ENCODE data around the gene PRKCE. TPM values are rescaled to one million over a fixed set of nuclear protein-coding genes. Genes with fewer than 3 reads are reported as not detected.

The PRKCE gene
- total and polyA plus RNA-seq, 2 of the 8 experiments (the other 6 are each of a cell fraction or from before 2014, with no cell fraction given), result 0.54 to 2.1 TPM

DNA sequence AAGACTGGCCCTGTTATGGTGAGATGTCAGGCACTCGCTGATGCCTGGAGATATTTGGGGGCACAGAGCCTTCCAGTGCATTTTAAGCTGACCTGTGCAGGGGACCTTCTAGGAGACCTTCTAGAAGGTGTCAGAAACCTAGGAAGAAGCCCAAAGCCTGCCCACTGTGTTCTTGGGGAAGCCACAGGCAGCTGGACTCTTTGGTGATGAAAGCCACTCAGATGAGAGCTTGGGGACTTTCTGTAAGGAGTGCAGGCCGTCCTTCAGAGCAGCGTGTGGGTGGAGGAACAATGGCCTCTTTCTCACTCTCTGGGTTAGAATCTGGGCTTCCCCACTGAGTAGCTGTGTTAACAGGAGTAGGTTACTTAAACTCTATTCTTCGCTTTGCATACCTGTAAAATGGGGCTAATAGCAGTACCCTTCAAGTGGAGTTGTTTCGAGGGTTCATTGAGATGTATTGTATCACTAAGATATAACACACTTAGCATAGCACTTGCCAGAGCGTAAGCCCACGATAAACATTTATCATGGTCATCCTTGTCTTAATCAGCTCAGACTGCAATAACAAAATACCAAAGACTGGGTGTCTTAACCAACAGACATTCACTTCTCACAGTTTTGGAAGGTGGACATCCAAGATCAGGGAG is 323.4 kb downstream of the PRKCE start:
- Histone ChIP-seq H3K23ac (ENCODE audit: insufficient read length) (no peak overlapping the region), H3K4me3 (ENCODE audit: extremely low read depth in 1 of 4, insufficient read depth in 2 of 4, low read depth in 3 of 4, low read length in 4 of 4) (no peak overlapping the region), H2BK5ac (ENCODE audit: low read depth, low read length) (no peak overlapping the region), H3K4ac (replicated peaks; ENCODE audit: insufficient read length, low read depth, low read length) (no peak overlapping the region), H3K4me2 (ENCODE audit: insufficient read depth in 1 of 2, low read depth in 2 of 2, low read length in 2 of 2) (no peak overlapping the region), H2BK120ac (replicated peaks; ENCODE audit: low read depth, low read length) (no peak overlapping the region), H4K91ac (replicated peaks; ENCODE audit: insufficient read length, low read length) (no peak overlapping the region), H3K4me1 (replicated peaks in 1 of 4; ENCODE audit: control insufficient read depth in 3 of 4, insufficient read depth in 4 of 4, low read length in 3 of 4) (no peaks in the 10 kb centered on the region), H2BK15ac (ENCODE audit: low read length) (no peak overlapping the region), H2AK5ac (ENCODE audit: low read depth, low read length) (no peak overlapping the region), H2BK12ac (ENCODE audit: low read depth, low read length) (no peak overlapping the region), H4K20me1 (replicated peaks in 1 of 2; ENCODE audit: control insufficient read depth in 1 of 2, insufficient read depth in 2 of 2, low read length in 2 of 2) (no peaks in the 10 kb centered on the region), H3K9me3 (ENCODE audit: insufficient read depth in 2 of 2, low read depth in 1 of 2, low read length in 1 of 2) (no peaks in the 10 kb centered on the region), H3K18ac (ENCODE audit: extremely low read depth, low read length) (no peak overlapping the region), H3K36me3 (ENCODE audit: control insufficient read depth in 2 of 4, insufficient read depth in 4 of 4, low read length in 3 of 4) (no peaks in the 10 kb centered on the region), H3K27ac (ENCODE audit: low read depth, low read length) (no peak overlapping the region), H3K56ac (replicated peaks; ENCODE audit: insufficient read length, low read depth, low read length) (no peak overlapping the region), H3K79me2 (ENCODE audit: control insufficient read depth in 1 of 2, insufficient read depth in 2 of 2, low read length in 2 of 2) (no peaks in the 10 kb centered on the region), H4K8ac (ENCODE audit: extremely low read depth, insufficient read depth, low read length) (no peak overlapping the region), H3K23me2 (ENCODE audit: low read depth, low read length) (no peaks in the 10 kb centered on the region; the same call in 1 of the 2 replicates), H3K9ac (replicated peaks in 1 of 4; ENCODE audit: extremely low read depth in 1 of 4, low read depth in 3 of 4, low read length in 3 of 4) (no peak overlapping the region), H4K5ac (ENCODE audit: insufficient read length, low read depth, low read length) (no peak overlapping the region), H3K27me3 (replicated peaks in 1 of 4; ENCODE audit: control insufficient read depth in 3 of 4, extremely low read depth in 1 of 4, insufficient read depth in 3 of 4, low read length in 3 of 4) (no peaks in the 10 kb centered on the region), H2BK20ac (ENCODE audit: low read length) (no peak overlapping the region), H3K14ac (ENCODE audit: insufficient read length) (no peak overlapping the region), H2AFZ (ENCODE audit: low read length) (no peak overlapping the region), H3K79me1 (ENCODE audit: low read depth, low read length) (no peaks in the 10 kb centered on the region)
- ChIA-PET CTCF (ENCODE audit: partially characterized antibody) (interaction anchor here (1.5 to 1.6 kb wide), 3 partner anchors 11 to 38 kb away, joined by 3 to 4 read pairs (median 3); no protein-coding TSS in a partner anchor), POLR2A (ENCODE audit: partially characterized antibody) (no interaction called here)
- FAIRE-seq, result no peak
- DNase-seq (ENCODE audit: low read depth in 1 of 2, low spot score in 2 of 2), result peak in 1 of 2 experiments; percentile 11
- WGBS, 2 experiments (ENCODE audit: extremely low coverage in 1 of 2, insufficient coverage in 1 of 2, insufficient read length in 1 of 2, insufficient replicate concordance in 2 of 2, low coverage in 1 of 2, low lambda C conversion rate in 2 of 2, missing lambda C conversion rate in 1 of 2), result 88% methylated on average over 7 of the region's 7 CpGs; no CpG with 5 or more reads in 1 of the 2 experiments
- TF ChIP-seq NANOG (IDR thresholded peaks at IDR 0.05; ENCODE audit: insufficient read depth, low read depth, low read length, poor library complexity, severe bottlenecking), result no peak
- TF ChIP-seq FOSL1 (IDR thresholded peaks at IDR 0.05; ENCODE audit: insufficient read depth, low read depth, low read length), result no peak
- no peak for TF ChIP-seq RFX5 (IDR thresholded peaks at IDR 0.05; ENCODE audit: borderline replicate concordance, low read depth, low read length)
- TF ChIP-seq, protein P1, sequence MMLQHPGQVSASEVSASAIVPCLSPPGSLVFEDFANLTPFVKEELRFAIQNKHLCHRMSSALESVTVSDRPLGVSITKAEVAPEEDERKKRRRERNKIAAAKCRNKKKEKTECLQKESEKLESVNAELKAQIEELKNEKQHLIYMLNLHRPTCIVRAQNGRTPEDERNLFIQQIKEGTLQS (IDR thresholded peaks at IDR 0.05; ENCODE audit: insufficient read depth, low read depth, low read length), result no peak
- TF ChIP-seq, protein P2, sequence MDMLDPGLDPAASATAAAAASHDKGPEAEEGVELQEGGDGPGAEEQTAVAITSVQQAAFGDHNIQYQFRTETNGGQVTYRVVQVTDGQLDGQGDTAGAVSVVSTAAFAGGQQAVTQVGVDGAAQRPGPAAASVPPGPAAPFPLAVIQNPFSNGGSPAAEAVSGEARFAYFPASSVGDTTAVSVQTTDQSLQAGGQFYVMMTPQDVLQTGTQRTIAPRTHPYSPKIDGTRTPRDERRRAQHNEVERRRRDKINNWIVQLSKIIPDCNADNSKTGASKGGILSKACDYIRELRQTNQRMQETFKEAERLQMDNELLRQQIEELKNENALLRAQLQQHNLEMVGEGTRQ (IDR thresholded peaks at IDR 0.05; ENCODE audit: low read length), result no peak
- no peak for TF ChIP-seq EP300 (IDR thresholded peaks at IDR 0.05; ENCODE audit: borderline replicate concordance in 1 of 2, low read depth in 2 of 2, low read length in 2 of 2)
- TF ChIP-seq TEAD4 (IDR thresholded peaks at IDR 0.05; ENCODE audit: low read depth, low read length), result no peak
- no peak for TF ChIP-seq CTBP2 (IDR thresholded peaks at IDR 0.05; ENCODE audit: borderline replicate concordance, insufficient read depth, insufficient read length, low read length)
- TF ChIP-seq NRF1 (IDR thresholded peaks at IDR 0.05; ENCODE audit: low read depth, low read length), result no peak
- TF ChIP-seq EGR1 (IDR thresholded peaks at IDR 0.05; ENCODE audit: borderline replicate concordance, low read depth, low read length), result no peak; the same call in 1 of the 2 replicates
- TF ChIP-seq SIX5 (IDR thresholded peaks at IDR 0.05; ENCODE audit: low read depth, low read length), result no peak
